Measurements from ENCODE around the gene POLR3B. TPM values are rescaled to one million over a fixed set of nuclear protein-coding genes. Genes with fewer than 3 reads are reported as not detected.

The POLR3B gene
- 8.2 and 8.7 TPM in 2 replicates for total RNA-seq

DNA sequence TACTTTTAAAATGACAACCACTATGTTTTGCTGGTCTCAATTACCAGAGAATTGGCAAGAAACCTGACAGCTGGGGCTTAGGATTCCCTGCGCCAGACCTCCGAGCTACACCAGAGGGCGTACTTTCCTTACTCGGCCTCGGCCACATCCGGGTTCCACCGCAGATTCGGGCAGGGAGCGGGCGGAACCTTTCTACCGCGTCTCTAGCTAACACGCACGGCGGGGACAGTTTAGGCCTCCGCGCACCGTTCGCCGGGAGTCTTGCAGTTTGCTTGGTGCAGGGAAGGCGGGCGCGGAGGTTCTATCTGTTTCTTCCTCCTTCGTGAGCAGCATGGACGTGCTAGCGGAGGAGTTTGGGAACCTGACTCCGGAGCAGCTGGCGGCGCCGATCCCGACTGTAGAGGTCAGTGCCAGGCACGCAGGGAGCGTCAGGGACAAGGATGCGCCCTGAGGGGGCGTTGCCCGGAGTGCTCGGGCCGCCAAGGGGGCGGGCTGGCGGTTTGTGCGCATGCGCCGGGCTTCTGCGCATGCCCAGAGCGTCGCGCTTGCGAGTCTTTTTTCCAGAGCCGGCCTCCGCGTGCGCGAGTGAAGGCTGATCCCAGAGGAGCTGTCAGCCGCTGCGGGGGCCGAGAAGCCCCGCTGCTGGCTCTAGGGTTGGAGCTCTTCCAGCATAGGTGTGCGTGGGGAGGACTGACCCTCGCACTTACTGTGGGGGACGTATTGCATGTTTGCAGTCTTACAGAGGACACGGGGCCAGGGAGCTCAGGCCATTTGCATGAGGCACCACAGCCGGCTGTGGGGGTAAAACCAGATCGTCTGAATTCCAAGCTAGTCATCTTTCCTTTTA is at the start of gene POLR3B:
Gene POLR3B (plus strand): TSS at position 200 of the 847 bp plus-strand sequence. CDS start 132 bp downstream, at position 332.

Other genes with a start within 250 kb of the POLR3B start
- gene NUAK1, start 218.8 kb upstream of the POLR3B start, total RNA-seq, result 5.8 and 12.8 TPM in 2 replicates
- 65.0 and 94.9 TPM in 2 replicates for gene CKAP4, start 109.7 kb upstream of the POLR3B start, total RNA-seq
- 21.7 and 41.1 TPM in 2 replicates for gene TCP11L2, start 55.0 kb upstream of the POLR3B start, total RNA-seq
- gene RFX4, start 225.3 kb downstream of the POLR3B start, total RNA-seq, result not detected in 2 replicates

Data from tracheal epithelial cell (primary cell).